Ovary (tissue), 9 donors: ENCODE measurements around the gene CHMP4A. TPM values are rescaled to one million over a fixed set of nuclear protein-coding genes. Genes with fewer than 3 reads are reported as not detected.

Source experiments
- DNase-seq, 5 donors: peaks; one replicate each; pipeline ENCODE4 v3.0.0-alpha.2; 2019 to 2020
- H3K27ac ChIP-seq, 2 donors: fragments of 200-600 bp; one replicate each; pipeline versions ENCODE4 v1.5.1 to v1.8.0; 2019 to 2022
- H3K27me3 ChIP-seq: fragments of 200-600 bp; one replicate; pipeline ENCODE4 v1.8.0; 2022
- H3K36me3 ChIP-seq: fragments of 200-600 bp; sonication (generic); one replicate; pipeline ENCODE4 v1.5.1; 2019
- H3K4me1 ChIP-seq: one replicate; pipeline ENCODE4 v1.8.1; 2013; ENCODE audit warnings: mild to moderate bottlenecking, moderate library complexity; ENCODE audit not compliant: insufficient read depth
- H3K4me3 ChIP-seq: fragments of 200-600 bp; sonication (generic); one replicate; pipeline ENCODE4 v1.5.1; 2017
- H3K9me3 ChIP-seq, 2 donors: fragments of 200-600 bp in 1 of 2; sonication (generic) in 1 of 2; one replicate each; pipeline versions ENCODE4 v1.5.1 to v1.8.1; 2013 to 2019; ENCODE audit warnings: mild to moderate bottlenecking in 1 of 2, moderate library complexity in 1 of 2
- CTCF ChIP-seq, 3 donors: fragments of 450-650 bp in 2 of 3; fragments of 200-600 bp in 1 of 3; IDR thresholded peaks; one replicate each; pipeline versions ENCODE4 v1.5.1 to v1.8.0; 2016 to 2022; ENCODE audit warnings: antibody characterized with exemption in 3 of 3, mild to moderate bottlenecking in 1 of 3
- EP300 ChIP-seq: sonication (generic); formaldehyde crosslinking; IDR thresholded peaks from one replicate; pipeline ENCODE4 v1.6.1; 2017; ENCODE audit warnings: antibody characterized with exemption
- POLR2A ChIP-seq: fragments of 450-650 bp; IDR thresholded peaks from one replicate; pipeline ENCODE4 v1.6.1; 2017; ENCODE audit warnings: antibody characterized with exemption, mild to moderate bottlenecking, moderate library complexity
- WGBS, 3 donors: extraction: QIAGEN DNeasy Blood & Tissue Kit in 1 of 3; methylation state at CpG; one replicate each; pipeline versions ENCODE4 v1.1.5 to v1.1.7; 2013 to 2017; 5-methylcytosine and 5-hydroxymethylcytosine counted together
- intact Hi-C, 4 donors: fragments of 100-400 bp; cut with DNase I; formaldehyde crosslinking; loops; one replicate each; pipeline versions ENCODE4 v1.11.0 to v1.15.1; 2022 to 2023
- polyA plus RNA-seq, 2 donors: library from polyadenylated mRNA; stranded (reverse); fragments of 200-250 nt in 1 of 2; fragments of 350-450 nt in 1 of 2; fragmentation: Illumina TruSeq in 1 of 2; extraction: RNeasy Lipid Tissue Mini Kit (QIAGEN cat#74804) in 1 of 2; gene quantifications; one replicate each; pipeline ENCODE4 v1.2.3, GENCODE V29; 2013 to 2014
- total RNA-seq, 7 donors: library from RNA; depleted of rRNA in 2 of 7; stranded (reverse); fragments of >200 nt in 2 of 7; fragmentation: NEBNext Ultra II Directional in 3 of 7; extraction: Animal tissue kit (Norgen Biotek cat#: 25700) in 3 of 7; gene quantifications; one replicate each; pipeline versions ENCODE4 v1.1.0 to v1.2.4, GENCODE V29; 2016 to 2023
- donor health status: DM: no; HTN: no; CAD: no; lungs with moderate emphysema.
- donor health status: DM: no; HTN: no; CAD: no.
- donor health status: Bipolar disorder and iron deficiency.
- donor health status: DM: yes; HTN: yes; CAD: no.
- donor health status: DM: no; HTN: no; CAD: no.
- donor health status: DM: yes; HTN: yes; CAD: no.

Gene CHMP4A
- total and polyA plus RNA-seq, 9 donors: 26.8 to 105 (median 41.7) TPM

- Histone ChIP-seq H3K27me3 (no peaks in the 10 kb centered on the region), H3K36me3 (no peaks in the 10 kb centered on the region), H3K4me1 (peaks cover 9% of the 10 kb centered on the region), H3K4me3 (no peak overlapping the region), H3K9me3 (no peaks in the 10 kb centered on the region), H3K27ac (no peak overlapping the region)
- no peak for DNase-seq
- no peak for TF ChIP-seq EP300
- no peak for TF ChIP-seq POLR2A
- TF ChIP-seq CTCF (IDR thresholded peaks at IDR 0.05): no peak
- intact Hi-C loops: no loop called here
- 90 to 91% (median 90%) methylated on average over 2 of the region's 2 CpGs for WGBS, 3 donors
Measured at GRCh38 chr14:24237463-24237955, 24.2 kb upstream of the CHMP4A start.

DNA sequence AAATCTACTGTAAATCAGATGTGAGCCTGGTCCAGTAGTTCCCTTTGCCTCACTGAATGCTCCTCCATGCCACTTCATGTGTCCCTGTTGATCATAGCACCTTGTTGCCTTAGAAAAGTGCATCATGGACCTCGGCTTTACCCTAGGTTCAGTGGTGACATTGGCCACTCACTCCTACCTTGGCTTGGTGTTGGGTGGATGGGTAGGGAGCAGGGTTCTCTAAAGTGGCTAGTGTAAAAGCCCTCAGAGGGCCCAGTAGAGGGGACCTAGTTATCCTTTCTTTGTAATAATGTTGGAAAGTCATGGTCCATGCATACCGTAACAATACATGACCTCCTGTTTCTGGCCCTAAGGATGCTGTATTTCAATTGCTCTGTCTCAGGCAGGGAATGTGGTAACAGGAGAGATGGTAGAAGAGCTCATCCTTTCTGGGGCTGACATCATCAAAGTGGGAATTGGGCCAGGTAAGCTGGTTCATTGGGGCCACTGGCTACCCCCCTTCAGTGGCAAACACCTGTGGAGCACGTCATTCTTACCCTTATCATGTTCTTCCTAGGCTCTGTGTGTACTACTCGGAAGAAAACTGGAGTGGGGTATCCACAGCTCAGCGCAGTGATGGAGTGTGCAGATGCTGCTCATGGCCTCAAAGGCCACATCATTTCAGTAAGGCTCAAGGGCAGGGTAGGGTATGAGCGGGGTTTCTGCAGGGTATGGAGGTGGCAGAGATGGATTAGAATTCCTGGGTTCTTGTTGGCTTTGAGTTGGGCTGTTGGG, 23.6 kb upstream of the CHMP4A start:
- WGBS, 3 donors: 88 to 93% (median 92%) methylated on average over 6 of the region's 6 CpGs
- Histone ChIP-seq H3K36me3 (no peaks in the 10 kb centered on the region), H3K4me3 (no peak overlapping the region), H3K9me3 (no peaks in the 10 kb centered on the region), H3K4me1 (peaks cover 9% of the 10 kb centered on the region), H3K27me3 (no peaks in the 10 kb centered on the region), H3K27ac (no peak overlapping the region)
- TF ChIP-seq EP300 (no peak), POLR2A (no peak), CTCF (IDR thresholded peaks at IDR 0.05) (no peak)
- intact Hi-C loops: no loop called here
- DNase-seq: no peak

- Histone ChIP-seq H3K27ac (no peak overlapping the region), H3K4me3 (no peak overlapping the region), H3K4me1 (peaks cover 9% of the 10 kb centered on the region), H3K9me3 (no peaks in the 10 kb centered on the region), H3K27me3 (no peaks in the 10 kb centered on the region), H3K36me3 (no peaks in the 10 kb centered on the region)
- TF ChIP-seq POLR2A (no peak), EP300 (no peak), CTCF (IDR thresholded peaks at IDR 0.05) (no peak)
- DNase-seq: no peak
- WGBS, 3 donors: 88% methylated on average over 5 of the region's 5 CpGs
- intact Hi-C loops: no loop called here
Measured at GRCh38 chr14:24235804-24236688, 22.8 kb upstream of the CHMP4A start.

GRCh38 chr14:24234095-24235005, 21.1 kb upstream of the CHMP4A start:
- H3K9me3 ChIP-seq: no peaks in the 10 kb centered on the region
- no peak for DNase-seq
- intact Hi-C loops: loop anchor here in 1 of 4 donors (5.0 kb wide), 1 partner anchor 208 kb away; the partner anchor contains the start of gene SDR39U1
- H3K4me3 ChIP-seq: no peak overlapping the region
- H3K27ac ChIP-seq: no peak overlapping the region
- peaks cover 8% of the 10 kb centered on the region for H3K4me1 ChIP-seq
- no peak for TF ChIP-seq EP300
- no peak for TF ChIP-seq POLR2A
- TF ChIP-seq CTCF (IDR thresholded peaks at IDR 0.05): no peak
- H3K27me3 ChIP-seq: no peaks in the 10 kb centered on the region
- no peaks in the 10 kb centered on the region for H3K36me3 ChIP-seq
- 86 to 90% (median 86%) methylated on average over 3 of the region's 3 CpGs for WGBS, 3 donors
